SU-DHL-6 (cell line): Measurements from ENCODE around the gene KIF1C.

Source experiments
- CTCF ChIP-seq: fragments of 200-600 bp; sonication (generic); IDR thresholded peaks from one replicate; pipeline ENCODE4 v1.5.1; 2017; ENCODE audit warnings: antibody characterized with exemption, mild to moderate bottlenecking, low read length, moderate library complexity; ENCODE audit not compliant: insufficient read depth, poor library complexity, severe bottlenecking
- EZH2phosphoT487 ChIP-seq: fragments of 200-600 bp; sonication (generic), shearing (Covaris generic); conservative IDR thresholded peaks from 2 replicates; pipeline ENCODE4 v1.6.1; 2018; ENCODE audit warnings: mild to moderate bottlenecking, antibody characterized with exemption, low read length, moderate library complexity, mixed read lengths

GRCh38 chr17:5044630-5045029 lies 46.9 kb downstream of the KIF1C start:
- TF ChIP-seq EZH2phosphoT487 (no peak), CTCF (no peak)
